ENCODE results near the gene HIRIP3.

The HIRIP3 gene

DNA sequence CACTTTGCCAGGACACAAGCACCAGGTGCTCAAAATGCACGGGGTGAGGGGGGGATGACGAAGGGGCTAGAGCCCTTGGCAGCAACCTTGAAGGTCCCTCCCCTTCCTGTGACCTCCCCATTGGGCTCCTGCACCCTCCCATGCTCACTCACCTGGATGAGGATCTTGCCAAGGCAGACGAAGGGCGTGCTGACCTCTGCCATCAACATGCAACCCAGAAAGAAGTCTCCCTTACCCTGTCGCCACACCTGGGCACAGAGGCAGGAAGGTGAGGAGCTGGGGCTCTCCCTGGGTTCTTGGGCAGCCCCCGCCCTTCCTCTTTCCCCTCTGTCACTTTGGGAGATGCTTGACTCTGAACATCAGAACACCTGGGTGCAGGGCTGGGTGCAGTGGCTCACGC lies 30.2 kb upstream of the HIRIP3 start:
- no peaks in the 10 kb centered on the region for H3K36me3 ChIP-seq (replicated peaks; ENCODE audit: insufficient read depth, low read length)
- no peak overlapping the region for H3K4me2 ChIP-seq (ENCODE audit: low read depth, low read length)
- no peak overlapping the region for H2AFZ ChIP-seq (ENCODE audit: low read length)
- H3K9me2 ChIP-seq (replicated peaks; ENCODE audit: insufficient read depth, low read length) = no peaks in the 10 kb centered on the region
- TF ChIP-seq, protein P1, sequence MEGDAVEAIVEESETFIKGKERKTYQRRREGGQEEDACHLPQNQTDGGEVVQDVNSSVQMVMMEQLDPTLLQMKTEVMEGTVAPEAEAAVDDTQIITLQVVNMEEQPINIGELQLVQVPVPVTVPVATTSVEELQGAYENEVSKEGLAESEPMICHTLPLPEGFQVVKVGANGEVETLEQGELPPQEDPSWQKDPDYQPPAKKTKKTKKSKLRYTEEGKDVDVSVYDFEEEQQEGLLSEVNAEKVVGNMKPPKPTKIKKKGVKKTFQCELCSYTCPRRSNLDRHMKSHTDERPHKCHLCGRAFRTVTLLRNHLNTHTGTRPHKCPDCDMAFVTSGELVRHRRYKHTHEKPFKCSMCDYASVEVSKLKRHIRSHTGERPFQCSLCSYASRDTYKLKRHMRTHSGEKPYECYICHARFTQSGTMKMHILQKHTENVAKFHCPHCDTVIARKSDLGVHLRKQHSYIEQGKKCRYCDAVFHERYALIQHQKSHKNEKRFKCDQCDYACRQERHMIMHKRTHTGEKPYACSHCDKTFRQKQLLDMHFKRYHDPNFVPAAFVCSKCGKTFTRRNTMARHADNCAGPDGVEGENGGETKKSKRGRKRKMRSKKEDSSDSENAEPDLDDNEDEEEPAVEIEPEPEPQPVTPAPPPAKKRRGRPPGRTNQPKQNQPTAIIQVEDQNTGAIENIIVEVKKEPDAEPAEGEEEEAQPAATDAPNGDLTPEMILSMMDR (IDR thresholded peaks at IDR 0.05; ENCODE audit: low read length) = no peak
- TF ChIP-seq EZH2phosphoT487 (IDR thresholded peaks at IDR 0.05; ENCODE audit: low read length) (no peak), EZH2 (optimal IDR thresholded peaks at IDR 0.05; ENCODE audit: low read depth, low read length) (no peak)
- no peaks in the 10 kb centered on the region for H3K9me3 ChIP-seq (replicated peaks; ENCODE audit: insufficient read depth, low read length)
- H3K27me3 ChIP-seq (replicated peaks; ENCODE audit: insufficient read depth, low read length) = peaks cover 86% of the 10 kb centered on the region
- H3K4me3 ChIP-seq (ENCODE audit: low read length) = no peak overlapping the region
- no peak overlapping the region for H3K27ac ChIP-seq (ENCODE audit: low read length)
- H3F3A ChIP-seq (ENCODE audit: insufficient read depth, low read length) = no peaks in the 10 kb centered on the region
- no peaks in the 10 kb centered on the region for H3K4me1 ChIP-seq (ENCODE audit: low read length)
- H3K79me2 ChIP-seq (ENCODE audit: low read length) = no peaks in the 10 kb centered on the region
- no peaks in the 10 kb centered on the region for H4K20me1 ChIP-seq (ENCODE audit: insufficient read depth, low read length)
- no peak overlapping the region for H3K9ac ChIP-seq (ENCODE audit: low read length)
- no peak for DNase-seq

DNA sequence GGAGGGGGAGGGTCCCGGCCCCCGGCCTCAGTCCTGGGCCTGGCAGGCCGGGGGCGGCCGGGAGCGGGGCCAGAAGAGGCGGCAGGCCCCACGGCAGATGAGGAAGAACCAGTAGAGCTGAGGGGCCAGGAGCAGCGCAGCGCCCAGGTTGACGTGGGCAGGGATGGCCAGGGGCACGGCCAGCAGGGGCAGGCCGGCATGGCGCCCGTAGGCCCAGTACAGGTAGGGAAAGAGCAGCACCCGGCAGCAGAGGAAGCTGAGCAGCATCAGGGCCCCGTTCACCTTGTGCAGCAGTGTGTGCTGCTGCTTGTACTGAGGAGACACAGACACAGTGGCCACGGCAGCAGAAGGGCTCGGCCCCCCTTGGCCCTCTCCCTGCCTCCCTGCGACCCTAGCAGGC lies 29.7 kb upstream of the HIRIP3 start:
- no peak for DNase-seq
- H3K27me3 ChIP-seq (replicated peaks; ENCODE audit: insufficient read depth, low read length) = peaks cover 82% of the 10 kb centered on the region

DNA sequence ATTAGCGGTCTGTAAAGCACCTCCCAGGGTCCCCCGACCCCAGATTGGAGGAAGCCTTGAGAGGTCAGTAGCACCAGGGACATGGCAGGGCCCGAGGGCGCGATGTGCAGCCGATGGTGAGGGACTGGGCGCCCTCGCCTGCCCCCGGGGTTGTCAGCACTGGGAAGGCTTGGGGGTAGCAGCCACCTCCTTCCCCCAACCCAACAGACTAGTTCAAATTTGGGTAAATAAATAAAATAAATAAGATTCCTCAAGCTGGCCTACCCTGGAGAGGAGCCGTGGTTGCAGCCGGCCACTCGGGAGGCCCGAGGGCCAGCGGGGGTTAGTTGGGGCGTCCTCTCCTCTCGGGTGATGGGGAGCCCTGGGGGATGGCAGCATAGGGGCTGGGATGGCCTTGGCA lies 29.0 kb upstream of the HIRIP3 start:
- Histone ChIP-seq H3F3A (ENCODE audit: insufficient read depth, low read length) (no peaks in the 10 kb centered on the region), H2AFZ (ENCODE audit: low read length) (no peak overlapping the region), H3K9me2 (replicated peaks; ENCODE audit: insufficient read depth, low read length) (no peaks in the 10 kb centered on the region), H3K4me3 (ENCODE audit: low read length) (no peak overlapping the region), H4K20me1 (ENCODE audit: insufficient read depth, low read length) (no peaks in the 10 kb centered on the region), H3K79me2 (ENCODE audit: low read length) (no peaks in the 10 kb centered on the region), H3K9ac (ENCODE audit: low read length) (no peak overlapping the region), H3K4me1 (ENCODE audit: low read length) (no peaks in the 10 kb centered on the region), H3K4me2 (ENCODE audit: low read depth, low read length) (no peak overlapping the region), H3K27ac (ENCODE audit: low read length) (no peak overlapping the region), H3K36me3 (replicated peaks; ENCODE audit: insufficient read depth, low read length) (no peaks in the 10 kb centered on the region), H3K27me3 (replicated peaks; ENCODE audit: insufficient read depth, low read length) (peaks cover 80% of the 10 kb centered on the region), H3K9me3 (replicated peaks; ENCODE audit: insufficient read depth, low read length) (no peaks in the 10 kb centered on the region)
- DNase-seq = no peak
- TF ChIP-seq EZH2 (optimal IDR thresholded peaks at IDR 0.05; ENCODE audit: low read depth, low read length) (no peak), EZH2phosphoT487 (IDR thresholded peaks at IDR 0.05; ENCODE audit: low read length) (no peak)
- TF ChIP-seq, protein P1 (IDR thresholded peaks at IDR 0.05; ENCODE audit: low read length) = no peak

More for the DNA sequence above, 29.7 kb upstream of the HIRIP3 start:
- H2AFZ ChIP-seq (ENCODE audit: low read length) = no peak overlapping the region
- no peaks in the 10 kb centered on the region for H3K79me2 ChIP-seq (ENCODE audit: low read length)
- TF ChIP-seq EZH2 (optimal IDR thresholded peaks at IDR 0.05; ENCODE audit: low read depth, low read length) (no peak), EZH2phosphoT487 (IDR thresholded peaks at IDR 0.05; ENCODE audit: low read length) (no peak)
- TF ChIP-seq, protein P1 (IDR thresholded peaks at IDR 0.05; ENCODE audit: low read length) = no peak
- H3K27ac ChIP-seq (ENCODE audit: low read length) = no peak overlapping the region
- H3K36me3 ChIP-seq (replicated peaks; ENCODE audit: insufficient read depth, low read length) = no peaks in the 10 kb centered on the region
- H3K4me1 ChIP-seq (ENCODE audit: low read length) = no peaks in the 10 kb centered on the region
- no peak overlapping the region for H3K9ac ChIP-seq (ENCODE audit: low read length)
- no peak overlapping the region for H3K4me2 ChIP-seq (ENCODE audit: low read depth, low read length)
- no peaks in the 10 kb centered on the region for H3K9me2 ChIP-seq (replicated peaks; ENCODE audit: insufficient read depth, low read length)
- no peaks in the 10 kb centered on the region for H3F3A ChIP-seq (ENCODE audit: insufficient read depth, low read length)
- no peaks in the 10 kb centered on the region for H4K20me1 ChIP-seq (ENCODE audit: insufficient read depth, low read length)
- H3K4me3 ChIP-seq (ENCODE audit: low read length) = no peak overlapping the region
- no peaks in the 10 kb centered on the region for H3K9me3 ChIP-seq (replicated peaks; ENCODE audit: insufficient read depth, low read length)
